GDM1 (cell line): ENCODE data around the gene TPCN2.

Source experiments
- DNase-seq: peaks from one replicate; lab custom pipeline; 2025; lab: John Stamatoyannopoulos, UW

Gene TPCN2

DNA sequence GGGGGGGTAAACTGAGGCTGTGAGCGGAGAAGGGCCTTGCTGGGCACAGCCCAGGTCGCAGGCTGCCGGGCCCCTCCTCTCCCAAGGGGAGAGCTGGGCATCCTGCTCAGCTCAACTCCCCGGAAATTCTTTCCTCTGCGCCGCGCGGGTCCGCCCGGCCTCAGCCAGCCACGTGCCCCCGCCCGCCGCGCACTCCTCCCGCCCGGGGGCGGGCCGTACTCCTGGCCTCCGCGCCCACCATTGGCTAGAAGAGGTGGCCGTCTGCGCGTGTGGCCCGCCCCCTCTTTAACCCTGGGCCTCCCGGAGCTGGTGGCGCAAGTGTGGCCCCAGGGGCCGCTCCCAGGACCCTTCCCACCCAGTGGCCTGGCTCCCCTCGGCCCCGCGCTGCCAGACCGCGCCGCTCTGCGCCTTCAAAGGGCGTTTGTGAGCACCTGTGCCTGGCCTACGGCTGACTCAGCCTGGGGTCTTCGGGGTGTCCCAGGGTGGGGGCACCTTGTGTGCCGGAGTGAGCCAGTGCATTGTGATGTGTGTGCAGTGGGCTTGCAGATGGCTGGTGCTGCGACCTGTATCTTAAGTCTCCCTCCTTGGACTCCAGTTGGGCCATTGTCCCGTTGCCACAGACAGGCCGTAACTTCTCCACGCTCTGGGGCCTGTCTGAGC lies 37.6 kb upstream of the TPCN2 start:
- DNase-seq, result no peak

DNA sequence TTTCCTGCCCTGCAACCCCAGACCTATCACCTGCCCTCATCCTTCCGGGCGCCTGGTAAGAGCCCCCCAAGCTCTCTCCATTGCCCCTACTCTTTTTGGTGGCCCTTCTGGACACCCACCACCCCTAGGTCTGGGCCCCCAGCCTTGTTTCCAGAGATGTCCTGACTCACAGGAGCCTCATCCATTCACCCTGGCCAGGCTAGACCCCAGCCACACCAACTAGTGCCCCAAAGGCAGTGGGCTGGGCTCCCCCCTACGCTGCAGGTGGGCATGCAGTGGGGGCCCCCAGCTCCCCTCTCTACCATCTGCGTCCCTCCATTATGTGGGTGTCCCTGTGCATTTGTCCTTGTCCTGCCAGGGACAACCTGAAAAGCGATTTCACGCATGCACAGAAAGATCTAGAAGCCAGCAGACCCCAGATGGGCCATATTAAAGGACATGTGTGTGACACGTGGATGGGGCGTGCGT lies 37.1 kb upstream of the TPCN2 start:
- DNase-seq, result no peak

DNA sequence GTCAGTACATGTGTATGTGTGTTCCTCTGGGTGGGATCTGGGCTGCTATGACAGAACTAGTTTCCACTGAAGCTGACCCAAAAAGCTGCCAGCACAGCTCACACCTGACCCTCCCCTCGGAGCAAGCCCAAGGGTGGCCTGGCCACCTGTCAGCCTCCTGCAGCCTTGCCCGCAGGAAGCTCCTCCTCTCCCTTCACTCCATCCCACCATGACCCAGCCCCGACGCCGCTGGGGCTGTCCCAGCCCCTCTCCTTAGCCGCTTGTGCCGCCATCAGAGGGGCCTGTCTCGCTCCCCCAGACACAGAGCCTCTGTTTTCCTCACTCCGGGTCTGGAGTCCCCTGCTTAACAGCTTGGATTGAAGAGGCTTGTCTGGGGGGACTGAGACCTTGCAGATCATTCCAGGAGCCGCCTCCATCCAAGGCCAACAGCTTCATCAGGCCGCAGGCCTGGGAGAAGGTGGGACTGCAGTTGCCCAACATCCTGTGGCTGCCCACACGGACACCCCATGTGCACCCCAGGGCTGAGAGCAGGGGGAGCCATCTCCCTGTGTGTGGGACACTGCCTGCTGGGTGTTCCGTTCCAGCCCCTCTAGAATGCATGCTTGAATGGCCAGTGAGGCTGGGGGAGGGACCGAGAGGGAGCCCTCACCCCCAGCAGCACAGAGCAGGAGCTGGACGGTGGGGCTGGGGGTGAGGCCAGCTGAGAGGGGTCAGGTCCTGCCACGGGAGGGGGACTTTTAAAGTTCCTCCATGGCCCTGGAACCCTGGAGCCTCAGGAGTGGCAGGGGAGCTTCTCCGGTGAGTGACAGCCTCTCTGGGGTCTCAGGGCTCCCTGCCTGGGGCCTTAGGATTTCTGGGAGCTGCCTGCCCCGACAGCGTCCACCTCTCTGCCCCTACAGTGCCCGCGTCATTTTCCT lies 36.4 kb upstream of the TPCN2 start:
- no peak for DNase-seq

DNA sequence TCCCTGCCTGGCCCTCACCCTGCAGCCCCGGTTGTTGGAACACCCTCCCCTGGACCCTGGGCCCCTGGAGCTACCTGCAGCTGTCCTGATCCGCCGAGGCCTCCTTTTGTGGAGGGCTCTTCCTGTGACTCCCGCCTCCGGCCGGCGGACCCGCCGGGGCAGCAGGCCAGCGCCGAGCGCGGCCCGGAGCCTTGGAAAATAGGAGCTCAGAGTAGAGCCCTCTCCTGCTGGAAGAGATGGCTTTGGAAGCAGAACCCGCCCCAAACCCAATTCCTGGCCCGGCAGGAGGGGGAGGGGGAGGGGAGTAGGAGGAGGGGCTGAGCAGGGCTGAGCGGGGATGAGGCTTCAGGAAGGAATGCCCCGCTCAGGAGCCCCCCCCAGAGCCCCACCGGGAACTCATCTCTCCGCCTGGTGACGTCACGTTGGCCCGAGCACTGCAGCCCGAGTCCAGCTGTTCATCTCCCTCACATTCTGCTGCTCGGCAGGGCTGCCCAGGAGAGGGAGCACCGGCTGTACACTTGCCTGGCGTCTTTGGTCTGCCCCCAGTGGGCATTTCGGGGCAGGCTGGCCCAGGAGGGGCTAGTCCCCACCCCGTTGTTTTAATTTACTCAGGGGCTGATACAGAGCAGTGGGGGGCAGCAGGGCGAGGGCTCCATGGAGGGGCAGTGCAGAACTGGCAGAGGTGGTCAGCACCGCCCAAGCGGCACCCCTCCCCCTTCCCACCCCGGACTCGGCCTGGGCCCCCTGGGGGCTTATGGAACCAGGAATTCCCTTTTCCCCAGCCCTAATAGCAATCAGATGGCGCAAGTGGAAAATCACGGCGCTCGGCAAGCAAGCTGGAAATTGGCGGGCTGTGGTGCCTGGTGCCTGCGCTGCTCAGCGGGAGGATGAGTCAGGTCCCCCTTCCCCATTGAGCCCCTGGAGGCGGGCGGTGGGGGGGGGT lies 35.5 kb upstream of the TPCN2 start, which contains the start of gene MRGPRF:
Gene MRGPRF (minus strand): TSS at position 238 of the 943 bp plus-strand sequence. CDS start 3,345 bp downstream, outside the sequence.
- no peak for DNase-seq

DNA sequence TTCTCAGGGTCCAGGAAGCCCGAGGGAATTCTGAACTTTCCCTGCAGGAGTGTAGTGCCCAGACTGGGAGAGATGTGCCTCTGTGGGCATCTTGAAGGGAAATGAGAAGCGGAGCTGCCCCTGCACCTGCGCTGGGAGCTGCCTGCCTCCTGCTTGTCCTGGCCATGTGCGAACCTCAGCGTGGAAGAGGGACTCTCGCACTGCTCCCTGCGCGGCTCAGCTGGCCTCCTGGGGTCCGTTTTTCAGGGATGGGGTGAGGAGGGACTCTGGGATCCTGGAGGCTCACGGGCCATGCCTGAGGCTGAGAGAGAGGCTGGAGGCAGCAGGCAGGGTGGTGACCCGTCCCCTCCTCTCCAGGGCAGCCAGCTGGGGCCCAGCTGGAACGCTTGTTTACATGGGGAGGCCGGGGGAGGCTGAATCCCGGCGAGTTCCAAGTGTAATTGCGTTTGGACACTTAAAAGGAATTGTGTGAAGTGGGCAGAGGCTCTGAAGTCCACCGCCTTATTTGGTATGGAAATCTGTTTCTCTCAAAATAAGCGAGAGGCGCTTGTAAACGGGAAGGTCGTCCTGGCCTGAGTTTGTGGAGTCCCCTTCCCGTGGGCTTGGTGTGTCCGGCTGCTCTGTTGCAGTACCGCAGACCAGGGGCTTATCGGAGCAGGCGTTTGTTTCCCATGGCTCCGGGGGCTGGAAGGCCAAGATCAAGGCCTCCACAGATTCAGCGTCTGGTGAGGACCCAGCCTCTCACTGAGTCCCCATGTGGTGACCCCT lies 34.5 kb upstream of the TPCN2 start:
- no peak for DNase-seq

DNA sequence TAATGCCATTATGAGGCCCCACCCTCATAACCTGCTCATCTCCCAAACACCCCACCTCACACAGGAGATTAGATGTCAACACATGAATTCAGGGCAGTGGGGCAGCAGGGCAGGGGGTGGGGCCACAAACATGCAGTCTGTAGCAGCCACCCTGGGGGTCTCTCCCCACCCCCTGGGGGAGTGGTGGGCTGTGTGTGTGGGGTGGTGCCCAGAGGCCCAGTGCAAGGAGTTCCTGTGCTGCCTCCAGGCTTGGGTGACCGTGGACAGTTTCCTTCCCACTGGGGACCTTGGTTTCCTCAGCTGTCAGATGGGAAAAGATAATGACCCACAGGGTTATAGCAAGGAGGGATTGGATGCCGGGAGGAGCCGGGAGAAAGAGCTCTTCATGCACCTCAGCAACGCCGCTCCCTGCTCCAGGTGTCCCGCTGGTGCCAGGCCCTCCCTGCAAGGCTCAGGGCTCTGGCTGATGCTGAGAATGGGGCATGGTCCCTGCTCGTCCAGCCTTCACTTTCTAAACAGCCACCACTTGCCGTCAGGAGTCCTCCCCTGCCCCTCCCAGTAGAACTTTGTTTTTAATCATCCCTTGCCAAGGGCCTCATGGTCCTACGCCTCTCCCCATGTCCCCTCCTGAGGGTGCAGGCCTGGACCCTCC lies 33.7 kb upstream of the TPCN2 start:
- DNase-seq, result no peak

DNA sequence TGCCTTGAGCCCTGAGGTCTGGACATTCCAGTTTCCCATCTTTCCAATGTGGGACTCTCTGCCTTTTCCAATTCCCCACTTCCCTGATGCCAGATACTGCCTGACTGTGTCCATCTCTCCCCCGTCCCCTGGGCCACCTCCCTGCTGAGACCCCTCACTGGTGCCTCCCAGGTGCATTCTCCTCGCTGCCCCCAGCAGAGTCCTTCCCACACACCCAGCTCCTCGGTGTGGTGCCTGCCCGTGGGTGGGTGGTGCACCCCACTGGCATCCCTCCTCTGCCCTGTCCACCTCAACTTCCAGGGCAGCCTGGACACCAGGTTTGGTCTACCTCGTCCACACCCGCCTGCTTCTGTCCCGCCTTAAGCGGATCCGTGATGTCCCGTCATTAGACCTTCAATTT lies 30.8 kb upstream of the TPCN2 start:
- no peak for DNase-seq

DNA sequence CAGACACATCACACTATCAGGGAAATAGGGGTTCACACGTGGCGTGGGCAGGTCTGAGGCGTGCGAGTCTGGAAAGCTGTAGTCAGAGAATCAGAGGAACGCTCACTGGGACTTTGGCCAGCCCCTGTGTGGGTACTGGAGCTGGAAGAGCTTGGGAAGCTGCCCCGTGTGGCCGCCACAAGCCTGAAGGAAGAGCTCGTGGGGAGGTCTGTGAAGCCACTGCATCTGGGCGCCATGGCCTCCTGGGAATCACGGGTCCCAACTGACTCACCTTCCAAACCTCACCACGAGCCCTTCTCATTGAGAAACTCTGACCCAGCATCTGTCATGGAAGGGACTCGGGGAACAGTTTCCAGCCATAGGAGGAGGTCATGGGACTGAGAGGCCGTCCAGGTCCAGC lies 29.8 kb upstream of the TPCN2 start:
- DNase-seq, result no peak

DNA sequence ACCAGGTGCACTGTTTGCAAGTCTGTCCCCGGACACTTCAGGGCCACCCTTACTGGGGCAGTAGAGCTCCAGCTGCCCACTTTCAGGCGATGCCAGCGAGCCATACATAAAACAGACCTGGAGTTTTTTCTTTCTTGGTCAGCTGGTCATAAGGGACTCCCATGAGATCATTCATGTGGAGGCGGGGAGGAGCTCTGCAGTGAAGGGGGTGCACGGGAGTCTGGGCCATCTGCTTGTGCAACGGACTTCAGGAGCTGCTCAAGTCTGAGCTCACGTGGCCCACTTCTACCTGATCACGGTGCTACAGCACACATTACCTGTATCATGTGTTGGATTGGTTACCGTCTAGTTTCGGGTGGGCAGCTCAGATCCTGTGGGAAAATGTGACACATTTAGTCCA lies 26.5 kb upstream of the TPCN2 start:
- DNase-seq, result no peak

DNA sequence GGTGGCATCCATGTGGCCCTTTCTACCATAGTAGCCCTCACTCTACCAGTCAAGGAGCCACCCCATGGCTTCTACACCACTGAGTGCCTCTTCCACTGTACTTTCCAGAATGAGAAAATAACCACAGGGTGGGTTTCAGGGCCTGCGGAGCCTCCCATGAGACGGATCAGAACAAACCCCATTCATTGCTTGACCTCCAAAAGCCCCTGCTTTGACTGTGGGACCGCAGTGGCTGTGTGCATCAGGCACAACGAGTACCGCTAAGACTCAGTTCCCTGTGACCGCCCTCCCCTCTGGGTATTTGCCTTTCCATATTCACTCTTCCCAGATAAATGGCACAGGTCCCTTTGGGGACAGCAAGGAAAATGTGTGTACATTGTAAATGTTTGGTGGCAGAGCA lies 24.2 kb upstream of the TPCN2 start:
- no peak for DNase-seq

DNA sequence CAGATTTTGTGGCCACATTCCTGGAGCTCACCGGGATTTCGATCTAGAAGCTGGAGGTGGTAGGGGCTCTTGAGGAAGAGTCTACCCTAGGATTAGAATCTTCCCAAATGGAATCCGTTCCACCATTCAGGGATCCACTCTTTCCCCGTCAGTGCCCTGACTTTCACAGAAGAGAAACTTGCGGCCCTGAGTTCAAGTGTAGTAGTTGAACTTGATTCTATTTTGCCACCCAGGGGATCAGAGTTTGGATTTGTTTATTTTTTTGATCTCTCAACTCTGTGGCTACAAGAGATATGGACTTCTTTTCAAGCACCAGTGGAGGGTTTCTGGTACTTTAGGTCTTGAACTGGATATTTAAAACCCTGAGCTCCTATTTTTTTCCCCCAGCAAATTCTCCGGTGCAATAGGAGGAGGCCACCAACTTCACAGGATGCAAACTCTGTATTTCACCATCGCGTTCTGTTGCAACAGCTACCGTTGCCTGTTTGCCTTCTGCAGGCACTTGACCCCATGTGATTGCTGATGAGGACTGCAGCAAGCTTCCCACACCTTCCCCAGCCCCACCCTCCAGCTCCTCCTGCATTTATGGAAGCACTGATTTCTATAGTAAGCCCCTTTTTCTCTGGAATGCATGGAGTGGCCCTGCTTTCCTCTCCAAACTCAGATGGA lies 20.9 kb upstream of the TPCN2 start:
- DNase-seq, result no peak

DNA sequence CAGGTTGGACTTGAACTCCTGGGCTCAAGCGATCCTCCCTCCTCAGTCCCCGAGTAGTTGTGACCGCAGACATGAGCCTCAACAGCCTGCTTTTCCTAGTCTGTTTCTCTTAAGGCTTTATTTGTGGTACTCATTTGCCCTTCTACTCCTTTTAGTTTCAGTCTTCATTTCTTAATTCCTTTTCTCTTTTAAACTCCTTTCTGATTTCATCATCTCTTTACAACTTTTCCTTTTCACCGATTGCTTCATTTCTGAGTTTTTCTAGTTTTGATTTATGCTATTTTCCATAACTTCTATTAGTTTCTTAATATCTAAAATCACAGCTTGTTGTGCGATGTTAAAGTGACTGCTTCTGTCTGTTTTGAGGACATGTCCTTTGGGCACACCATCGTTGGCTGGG lies 18.4 kb upstream of the TPCN2 start:
- no peak for DNase-seq

DNA sequence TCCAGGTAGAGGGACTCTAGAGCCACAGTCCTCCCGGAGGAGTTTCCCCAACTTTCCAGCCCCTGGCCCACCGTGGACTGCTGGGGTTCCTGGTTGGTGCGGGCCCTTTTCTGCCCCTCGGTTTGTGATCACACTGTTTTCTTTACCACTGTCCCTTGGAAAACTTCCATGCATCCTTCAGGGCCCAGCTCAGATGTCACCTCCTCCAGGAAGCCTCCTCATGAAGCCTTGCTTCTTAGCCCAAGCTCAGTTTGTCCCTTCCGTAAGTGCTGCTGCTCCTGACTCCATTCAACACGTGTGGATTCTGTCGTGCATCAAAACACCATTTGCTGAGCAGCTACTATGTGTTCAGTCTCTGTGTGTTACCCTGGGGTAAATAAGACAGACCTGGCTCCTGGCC lies 15.9 kb upstream of the TPCN2 start:
- DNase-seq, result no peak

DNA sequence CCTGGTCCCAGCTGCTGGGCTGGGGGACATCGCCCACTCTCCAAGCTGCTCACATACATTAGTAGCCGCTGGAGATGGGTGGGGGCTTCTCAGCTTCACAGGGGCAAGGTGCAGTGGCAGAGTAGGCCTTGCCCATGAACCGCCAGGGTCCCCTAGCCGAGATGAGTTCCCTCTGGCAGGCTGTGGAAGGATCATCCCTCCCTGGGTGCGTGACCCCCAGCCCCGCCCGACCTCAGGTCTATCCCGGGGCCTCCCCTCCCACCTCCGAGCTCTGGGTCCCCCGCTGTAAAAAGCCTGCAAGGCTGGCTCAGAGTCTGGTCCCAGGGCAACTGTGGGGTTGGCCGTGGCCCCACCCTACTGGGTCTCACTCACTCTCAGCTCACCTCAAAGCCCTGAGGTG lies 15.3 kb upstream of the TPCN2 start:
- no peak for DNase-seq

DNA sequence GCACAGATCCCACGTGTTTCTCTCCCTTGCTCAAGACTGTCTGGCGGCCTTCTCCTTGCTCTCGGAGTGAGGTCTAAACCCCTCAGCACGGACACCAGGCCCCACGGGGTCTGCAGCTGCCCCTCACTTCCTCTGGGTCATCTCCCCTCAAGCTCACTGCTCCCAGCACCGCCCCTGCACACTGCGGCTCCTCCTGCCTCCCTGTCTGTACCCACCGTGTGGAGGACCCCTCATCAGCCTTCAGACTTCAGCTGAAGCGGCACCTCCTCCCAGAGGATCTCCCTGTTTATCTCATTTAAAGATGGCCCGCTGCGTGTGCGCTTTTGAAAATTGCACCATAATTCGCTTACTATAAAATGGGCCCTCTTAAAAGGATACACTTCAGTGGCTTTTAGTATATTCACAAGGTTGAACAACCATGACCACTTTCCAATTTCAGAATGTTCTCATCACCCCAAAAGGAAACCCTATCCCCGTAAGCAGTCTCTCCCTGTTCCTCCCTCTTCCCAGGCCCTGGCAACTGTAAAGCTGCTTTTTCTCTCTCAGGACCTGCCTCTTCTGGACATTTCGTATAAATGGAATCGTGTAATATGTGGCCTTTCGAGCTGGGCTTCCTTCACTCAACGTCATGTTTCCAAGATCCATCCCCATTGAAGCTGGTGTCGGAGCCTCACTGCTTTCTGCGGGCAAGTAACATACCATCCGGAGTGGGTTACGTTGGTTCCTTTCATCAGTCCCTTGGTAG lies 14.4 kb upstream of the TPCN2 start:
- DNase-seq, result no peak

DNA sequence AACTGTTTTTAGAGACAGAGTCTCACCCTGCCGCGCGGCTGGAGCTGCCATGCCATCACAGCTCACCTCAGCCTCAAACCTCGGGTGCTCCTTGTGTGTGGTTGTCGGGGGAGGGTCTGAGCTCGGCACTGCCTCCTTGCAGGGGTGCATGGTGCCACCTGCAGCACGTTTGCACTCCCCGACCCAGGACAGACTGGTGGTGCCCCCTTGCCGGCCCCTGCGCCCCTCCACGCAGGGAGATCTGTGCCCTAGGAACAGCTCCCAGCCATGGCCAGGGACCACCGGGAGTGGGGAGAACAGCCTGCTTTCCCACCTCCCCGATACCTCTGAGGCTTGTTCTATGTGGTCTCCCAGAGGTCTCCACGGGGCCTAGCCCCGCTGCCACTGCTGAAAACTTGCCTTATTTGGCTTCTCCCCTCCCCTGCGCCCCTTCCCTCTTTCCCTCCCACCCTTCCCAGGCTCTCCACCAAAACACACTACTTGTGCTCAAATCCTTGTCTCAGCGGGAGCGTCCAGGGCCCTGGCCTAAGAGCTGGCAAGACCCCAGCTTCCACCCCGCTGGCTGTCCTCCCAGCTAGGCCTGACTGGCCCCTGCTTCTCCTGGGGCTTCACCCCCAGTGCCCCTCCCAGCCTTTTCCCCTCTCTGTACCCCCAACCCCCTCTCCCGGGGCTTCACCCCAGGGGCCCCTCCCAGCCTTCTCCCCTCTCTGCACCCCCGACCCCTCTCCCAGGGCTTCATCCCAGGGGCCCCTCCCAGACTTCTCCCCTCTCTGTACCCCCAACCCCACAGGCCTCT lies 13.4 kb upstream of the TPCN2 start:
- no peak for DNase-seq

DNA sequence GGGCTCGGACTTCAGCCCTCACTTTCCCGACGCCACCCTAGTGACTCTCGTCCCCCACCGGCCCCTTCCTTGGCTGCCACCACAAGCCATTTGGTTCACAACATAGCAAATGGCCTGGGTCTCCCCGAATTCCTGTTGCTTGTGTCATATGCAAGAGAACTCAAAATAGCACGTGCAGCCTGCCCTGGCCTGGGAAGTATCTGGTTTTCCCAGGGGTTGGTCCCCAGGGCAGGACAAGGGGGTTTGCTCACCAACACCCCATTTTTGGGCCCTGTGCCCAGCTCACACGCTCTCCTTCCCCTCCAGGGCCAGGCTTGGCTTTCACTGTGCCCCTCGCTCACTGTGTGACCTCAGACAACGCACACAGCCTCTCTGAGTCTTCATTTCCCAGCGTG lies 12.8 kb upstream of the TPCN2 start:
- DNase-seq, result no peak

DNA sequence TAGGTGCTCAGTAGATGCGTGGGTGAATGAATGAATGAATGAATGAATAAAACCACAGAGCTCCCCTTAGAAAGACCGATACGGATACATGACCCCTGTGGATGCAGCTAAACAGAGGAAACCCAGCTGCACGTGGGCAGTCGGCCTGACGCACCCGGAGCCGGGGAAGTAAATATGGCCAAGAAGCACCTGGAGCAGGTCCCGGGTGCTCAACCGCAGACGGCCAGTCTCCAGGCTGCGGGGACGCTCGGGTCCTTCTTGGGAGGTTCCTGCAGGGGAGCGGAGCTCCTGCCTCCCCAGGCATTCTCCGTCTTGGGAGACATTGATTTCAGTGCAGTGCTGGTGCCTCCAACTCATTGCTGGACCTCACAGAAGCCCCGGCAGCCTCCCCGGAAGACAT lies 11.7 kb upstream of the TPCN2 start:
- no peak for DNase-seq

DNA sequence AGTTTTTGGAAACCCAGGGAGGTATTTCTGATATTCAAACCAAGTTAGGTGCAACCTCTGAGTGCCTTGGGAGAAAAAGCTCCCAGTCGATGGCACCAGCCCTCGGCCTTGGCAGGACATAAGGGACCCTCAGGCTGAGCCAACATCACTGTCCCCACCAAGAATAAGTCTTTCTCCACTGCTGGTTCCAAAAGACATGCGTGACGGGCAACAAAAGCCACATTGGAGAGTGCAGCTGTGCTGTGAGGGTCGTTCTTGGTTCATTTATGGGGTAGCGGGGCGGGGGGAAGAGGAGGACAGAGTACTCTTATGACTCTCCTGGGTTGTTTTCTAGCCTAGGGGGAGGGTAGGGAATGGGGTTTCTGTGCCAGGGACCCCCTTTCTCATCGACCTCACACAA lies 11.2 kb upstream of the TPCN2 start:
- DNase-seq, result no peak
